Adrenal gland (tissue), 5 donors: Measurements from ENCODE around the gene PRORP.
A peak's percentile ranks its signal among the peaks of the same experiment; 100 is the strongest.

ENCODE experiments used
- CTCF ChIP-seq, 6 experiments: fragments of 450-650 bp in 4 of 6; fragments of 200-600 bp in 2 of 6; sonication (generic) in 1 of 6; IDR thresholded peaks; 1 replicate in 5 of 6; 2 replicates in 1 of 6; pipeline versions ENCODE4 v1.5.1 to v1.8.0; 2016 to 2021; ENCODE audit warnings: antibody characterized with exemption in 6 of 6, mild to moderate bottlenecking in 2 of 6, moderate library complexity in 1 of 6
- POLR2A ChIP-seq, 2 donors: fragments of 450-650 bp; IDR thresholded peaks; one replicate each; pipeline ENCODE4 v1.6.1; 2017; ENCODE audit warnings: antibody characterized with exemption in 2 of 2, mild to moderate bottlenecking in 2 of 2, moderate library complexity in 1 of 2
- donor health status: DM: no; HTN: no; CAD: no.

- TF ChIP-seq CTCF (IDR thresholded peaks at IDR 0.05) (no peak), POLR2A (IDR thresholded peaks at IDR 0.05) (peak in 1 of 2 donors; percentile 81)
These were observed at the start of gene PRORP, which contains the start of gene PPP2R3C for GRCh38 chr14:35121887-35122695.
